KBM-7 (cell line): ENCODE measurements around the gene KLHDC4.

Source experiments
- DNase-seq: peaks from one replicate; pipeline ENCODE4 v3.0.0-alpha.2; 2015
- in situ Hi-C: fragments of 300-500 bp; cut with MboI; formaldehyde crosslinking; loops from 2 replicates; pipeline ENCODE4 v1.14.3; 2020; ENCODE audit warnings: low sequenced_read_pairs, low pct_unique_long_range_greater_than_20kb, mixed read lengths

KLHDC4 gene

GRCh38 chr16:87706278-87707000, 59.3 kb downstream of the KLHDC4 start:
- DNase-seq, result no peak
- in situ Hi-C loops, result no loop called here

DNA sequence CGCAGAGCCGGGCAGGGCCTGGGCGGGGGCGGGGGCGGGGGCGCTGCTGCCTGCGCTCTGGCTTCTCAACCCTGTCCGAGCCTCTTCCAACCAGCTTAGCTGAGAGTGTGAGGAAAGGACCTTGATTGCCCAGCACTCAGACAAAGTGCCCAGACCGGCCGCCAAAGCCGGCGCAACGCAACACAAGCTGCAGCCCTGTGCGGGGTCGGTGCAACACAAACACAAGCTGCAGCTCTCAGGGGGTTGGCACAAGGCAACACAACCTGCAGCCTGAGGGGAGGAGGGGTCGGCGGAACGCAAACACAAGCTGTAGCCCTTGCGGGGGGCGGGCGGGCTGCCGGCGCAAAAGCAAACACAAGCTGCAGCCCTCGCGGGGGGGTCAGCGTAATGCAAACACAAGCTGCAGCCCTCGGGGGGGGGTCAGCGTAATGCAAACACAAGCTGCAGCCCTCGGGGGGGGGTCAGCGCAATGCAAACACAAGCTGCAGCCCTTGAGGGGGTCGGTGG, 60.0 kb downstream of the KLHDC4 start:
- no peak for DNase-seq
- in situ Hi-C loops, result no loop called here

DNA sequence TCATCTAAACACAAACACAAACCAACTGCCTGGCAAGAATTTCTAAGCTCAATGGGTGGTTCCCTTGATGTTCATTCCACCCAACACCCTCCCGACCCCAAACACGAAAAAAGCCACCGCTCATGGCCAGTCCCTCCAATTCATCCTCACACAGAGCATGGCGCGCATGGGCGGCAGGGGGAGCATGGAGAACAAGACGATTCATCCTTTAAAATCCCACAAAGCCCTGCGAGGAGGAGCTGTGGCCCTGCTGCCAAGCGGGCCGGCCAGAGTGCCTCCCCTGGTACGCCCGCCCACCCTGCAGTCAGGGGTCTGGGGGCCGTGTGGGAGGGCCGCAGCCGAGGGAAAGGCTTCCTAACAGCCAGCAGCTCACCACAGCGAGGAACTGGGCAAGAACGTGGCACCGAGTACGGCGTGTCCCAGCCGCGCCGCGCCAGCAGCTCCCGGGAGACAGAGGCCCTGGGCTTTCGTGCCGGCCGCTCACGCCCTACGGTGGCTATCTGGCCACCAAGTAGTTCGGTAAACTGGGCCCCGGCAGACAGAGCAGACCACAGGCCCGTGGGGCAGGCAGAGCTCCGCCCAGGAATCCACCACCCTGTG, 60.9 kb downstream of the KLHDC4 start:
- in situ Hi-C loops, result no loop called here
- no peak for DNase-seq

DNA sequence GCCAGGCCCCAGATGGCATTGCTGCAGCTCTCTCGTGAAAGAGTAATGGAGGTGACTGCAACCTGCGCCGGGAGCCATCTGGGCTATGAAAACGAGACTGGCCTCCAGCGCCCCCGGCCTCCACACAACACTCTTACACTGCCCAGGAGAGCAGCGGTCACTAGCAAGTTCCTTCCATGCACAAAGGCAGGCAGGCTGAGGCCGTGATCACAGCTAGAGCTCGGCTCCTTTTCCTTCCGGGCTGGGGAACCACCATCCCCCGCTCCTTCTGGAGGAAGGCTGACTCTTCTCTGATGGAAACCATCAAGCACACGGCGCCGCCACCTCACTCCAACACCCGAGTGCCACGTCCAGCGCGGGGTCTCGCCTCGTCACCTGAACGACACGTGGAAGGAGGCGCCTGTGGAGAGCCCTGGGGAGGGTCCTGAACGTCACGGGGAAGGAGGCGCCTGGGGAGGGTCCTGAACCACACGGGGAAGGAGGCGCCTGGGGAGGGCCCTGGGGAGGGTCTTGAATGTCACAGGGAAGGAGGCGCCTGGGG, 61.9 kb downstream of the KLHDC4 start:
- DNase-seq, result no peak
- in situ Hi-C loops, result no loop called here

GRCh38 chr16:87703071-87703470, 62.7 kb downstream of the KLHDC4 start:
- no peak for DNase-seq
- in situ Hi-C loops, result no loop called here

DNA sequence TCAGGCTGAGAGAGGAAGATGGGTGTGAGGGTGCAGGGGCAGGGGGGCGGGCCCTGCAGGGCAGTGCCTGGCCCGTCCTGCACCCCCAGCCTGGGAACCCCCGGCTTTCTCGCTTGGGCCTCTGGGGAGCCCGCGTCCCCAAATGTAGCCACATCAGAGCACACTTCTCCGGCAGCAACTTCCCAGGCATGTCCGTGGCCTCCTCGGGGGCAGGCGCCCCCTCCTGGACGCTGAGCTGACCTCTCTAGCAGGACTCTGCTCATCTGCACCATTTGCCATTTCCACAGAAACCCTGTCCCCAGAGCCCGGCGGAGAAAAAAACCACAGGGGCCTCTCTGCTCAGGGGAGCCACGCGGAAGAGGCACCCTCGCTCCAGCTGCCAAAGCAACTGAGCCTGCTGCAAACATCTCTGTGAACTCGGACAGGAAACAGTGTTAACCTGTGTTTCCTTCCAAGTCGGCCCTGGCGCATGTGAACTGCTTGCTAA, 63.4 kb downstream of the KLHDC4 start:
- DNase-seq, result peak; percentile 28
- in situ Hi-C loops, result no loop called here

GRCh38 chr16:87701505-87701921, 64.3 kb downstream of the KLHDC4 start:
- in situ Hi-C loops, result no loop called here
- no peak for DNase-seq

DNA sequence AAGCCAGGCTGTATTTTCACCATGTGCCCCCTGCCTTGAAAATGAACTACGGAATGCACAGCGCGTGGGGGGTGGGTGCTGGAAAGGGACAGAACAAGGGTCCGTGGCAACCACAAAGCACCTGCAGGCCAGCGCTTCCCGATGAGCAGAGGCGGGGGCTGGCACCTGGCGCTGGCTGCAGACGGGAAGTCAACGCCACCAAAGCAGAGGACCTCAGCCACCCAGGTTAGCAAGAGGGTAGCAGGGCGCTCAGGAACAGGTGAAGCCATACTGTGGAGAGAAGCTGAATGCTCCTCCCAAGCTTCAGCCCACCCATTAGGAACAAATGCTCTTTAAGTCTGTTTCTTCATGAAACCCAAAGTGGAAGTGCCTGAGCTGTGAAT, 64.7 kb downstream of the KLHDC4 start:
- DNase-seq, result no peak
- in situ Hi-C loops, result no loop called here

DNA sequence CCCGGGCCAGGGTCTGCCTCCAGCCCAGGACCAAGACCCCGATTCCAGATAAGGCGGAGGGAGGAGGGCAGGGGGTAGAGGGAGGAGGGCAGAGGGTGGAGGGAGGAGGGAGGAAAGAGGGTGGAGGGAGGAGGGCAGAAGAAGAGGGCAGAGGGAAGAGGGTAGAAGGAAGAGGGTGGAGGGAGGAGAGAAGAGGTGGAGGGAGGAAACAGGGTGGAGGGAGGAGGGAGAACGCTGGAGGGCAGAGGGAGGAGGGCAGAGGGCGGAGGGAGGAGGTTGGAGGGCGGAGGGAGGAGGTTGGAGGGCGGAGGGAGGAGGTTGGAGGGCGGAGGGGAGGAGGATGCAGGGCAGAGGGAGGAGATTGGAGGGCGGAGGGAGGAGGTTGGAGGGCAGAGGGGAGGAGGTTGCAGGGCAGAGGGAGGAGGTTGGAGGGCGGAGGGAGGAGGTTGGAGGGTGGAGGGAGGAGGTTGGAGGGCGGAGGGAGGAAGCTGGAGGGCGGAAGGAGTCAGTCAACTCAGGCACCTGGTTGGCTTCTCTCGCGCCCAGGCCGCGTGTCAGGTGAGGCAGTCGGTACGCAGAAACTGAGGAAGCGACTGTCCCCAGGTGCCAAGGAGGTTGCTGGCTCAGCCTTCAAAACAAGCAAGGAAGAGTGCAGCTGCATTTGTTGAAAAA, 65.2 kb downstream of the KLHDC4 start:
- in situ Hi-C loops, result no loop called here
- no peak for DNase-seq

GRCh38 chr16:87698676-87699199, 67.0 kb downstream of the KLHDC4 start:
- in situ Hi-C loops, result no loop called here
- no peak for DNase-seq

DNA sequence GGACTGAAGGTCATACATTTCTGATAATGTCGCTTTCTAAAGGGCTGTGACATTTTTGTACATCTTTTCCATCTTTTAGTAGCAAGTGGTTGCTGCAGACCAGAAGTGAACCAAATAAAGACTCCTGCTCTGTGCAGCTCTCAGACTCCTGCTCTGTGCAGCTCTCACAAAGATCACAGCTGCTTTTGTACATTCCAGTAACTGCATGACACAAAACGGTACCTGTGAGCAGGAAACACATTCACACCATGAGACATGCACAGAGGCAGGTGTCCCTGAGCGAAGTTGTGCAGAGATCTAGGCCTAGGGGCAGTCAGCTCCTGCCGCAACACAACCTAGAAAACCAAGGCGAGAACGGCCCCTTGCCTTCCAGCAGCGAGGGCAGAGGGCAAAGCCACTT, 67.5 kb downstream of the KLHDC4 start:
- no peak for DNase-seq
- in situ Hi-C loops, result no loop called here

DNA sequence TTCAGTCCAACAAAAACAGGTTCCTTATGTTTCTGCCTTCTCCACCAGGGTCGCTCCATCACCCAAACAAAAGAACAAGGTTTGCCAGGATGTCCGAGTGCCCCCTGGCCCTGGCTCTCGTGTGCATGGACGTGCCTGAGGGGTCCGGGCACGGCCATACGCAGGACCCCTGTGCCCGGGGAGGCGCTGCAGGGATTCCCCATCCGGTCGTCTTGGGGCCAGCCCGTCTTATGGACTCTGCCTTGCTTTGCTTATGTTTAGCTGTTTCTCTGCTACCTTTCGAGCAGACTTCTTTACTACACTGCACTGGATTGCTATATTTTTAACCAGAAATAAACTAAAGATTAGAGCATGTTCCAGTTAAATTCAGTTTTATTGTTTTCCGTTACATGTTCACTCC, 68.0 kb downstream of the KLHDC4 start:
- no peak for DNase-seq
- in situ Hi-C loops, result no loop called here

DNA sequence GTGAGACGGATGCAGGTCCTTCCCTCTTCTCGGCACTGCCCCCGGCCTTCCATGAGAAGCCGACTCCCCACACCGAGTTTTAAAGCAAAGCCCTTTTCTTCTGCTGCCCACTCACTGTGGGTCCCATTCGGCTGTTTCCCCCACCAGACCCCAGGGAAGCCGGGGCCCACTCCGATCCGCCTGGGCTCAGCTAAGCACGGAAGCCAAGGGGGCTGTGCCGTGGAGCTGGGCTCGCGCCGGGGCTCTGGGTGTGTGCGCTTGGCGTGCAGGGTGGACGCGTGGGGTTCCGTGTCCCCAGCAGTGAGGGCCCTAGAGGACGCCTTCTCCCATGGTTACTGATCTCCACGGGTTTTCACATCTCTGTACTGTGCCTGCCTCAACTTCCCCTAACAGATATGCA, 68.5 kb downstream of the KLHDC4 start:
- in situ Hi-C loops, result no loop called here
- DNase-seq, result no peak

DNA sequence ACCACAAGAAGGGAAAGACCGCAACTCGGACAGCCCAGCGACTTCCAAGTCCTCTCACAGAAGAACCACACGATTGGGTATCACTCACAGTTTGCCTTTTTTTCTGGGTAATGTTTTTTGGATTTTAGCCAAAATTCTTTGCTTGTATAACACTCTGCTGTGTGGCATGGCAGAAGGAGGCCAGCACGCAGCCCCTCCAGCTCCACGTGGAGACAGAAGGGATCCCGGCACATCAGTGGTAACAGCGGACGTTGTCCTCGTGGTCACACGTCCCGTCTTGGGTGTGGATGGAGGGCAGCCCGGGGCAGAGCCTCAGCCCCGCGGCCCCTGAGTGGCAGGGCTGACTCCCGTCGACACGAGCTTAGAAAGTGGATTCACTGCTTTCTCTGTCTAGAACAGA, 69.1 kb downstream of the KLHDC4 start:
- in situ Hi-C loops, result no loop called here
- no peak for DNase-seq

GRCh38 chr16:87695534-87695933, 70.3 kb downstream of the KLHDC4 start:
- DNase-seq, result no peak
- in situ Hi-C loops, result no loop called here

DNA sequence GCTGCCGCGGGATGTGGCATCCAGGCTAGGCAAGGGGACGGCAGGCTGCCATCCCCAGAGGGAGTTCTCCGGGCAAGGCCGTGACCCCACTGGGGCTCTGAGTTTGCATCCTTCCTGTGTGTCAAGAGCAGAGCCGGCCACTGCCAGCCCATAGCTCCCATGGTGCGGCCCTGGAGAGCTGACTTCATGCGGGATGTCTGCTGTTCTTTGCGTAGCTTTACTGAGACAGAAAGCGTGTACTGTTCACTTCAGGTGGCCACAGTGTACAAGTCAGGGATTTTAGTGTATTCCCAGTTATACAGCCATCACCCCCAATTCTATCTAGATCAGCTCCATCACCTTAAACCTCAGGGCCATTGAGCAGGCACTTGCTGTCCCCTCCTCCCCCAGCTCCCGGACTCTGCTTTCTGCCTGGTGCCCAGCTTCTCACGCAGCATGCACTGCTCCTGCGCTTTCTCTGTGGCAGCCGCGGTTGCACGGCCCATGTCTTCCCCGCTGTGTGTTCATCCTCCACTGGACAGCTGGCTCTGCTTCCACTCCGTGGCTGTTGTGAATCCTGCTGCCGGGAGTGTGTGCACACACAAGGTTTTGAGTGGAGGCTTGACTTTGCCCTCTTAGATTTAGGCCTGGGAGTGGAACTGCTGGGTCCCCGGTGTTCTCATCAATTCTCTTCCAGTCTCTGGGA, 71.2 kb downstream of the KLHDC4 start:
- in situ Hi-C loops, result no loop called here
- no peak for DNase-seq

DNA sequence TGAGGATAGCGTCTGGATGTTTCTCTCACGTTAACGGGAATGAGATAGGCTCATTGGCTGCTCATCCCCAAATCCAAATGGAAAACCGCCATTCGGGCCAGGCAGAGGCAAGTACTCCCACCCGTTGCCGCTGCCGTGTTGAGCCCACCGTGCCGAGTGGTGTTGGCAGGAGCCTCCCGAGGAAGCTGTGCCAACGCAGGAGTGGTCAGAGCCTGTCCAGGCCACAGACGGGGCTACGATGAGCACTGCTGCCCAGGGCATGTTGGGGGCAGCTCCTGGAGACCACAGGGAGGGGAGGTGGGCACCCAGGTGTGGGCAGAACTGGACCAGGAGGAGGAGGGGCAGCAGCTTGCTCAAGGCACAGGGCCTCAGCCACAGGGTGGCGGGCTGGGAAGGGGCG, 72.0 kb downstream of the KLHDC4 start:
- DNase-seq, result no peak
- in situ Hi-C loops, result no loop called here

DNA sequence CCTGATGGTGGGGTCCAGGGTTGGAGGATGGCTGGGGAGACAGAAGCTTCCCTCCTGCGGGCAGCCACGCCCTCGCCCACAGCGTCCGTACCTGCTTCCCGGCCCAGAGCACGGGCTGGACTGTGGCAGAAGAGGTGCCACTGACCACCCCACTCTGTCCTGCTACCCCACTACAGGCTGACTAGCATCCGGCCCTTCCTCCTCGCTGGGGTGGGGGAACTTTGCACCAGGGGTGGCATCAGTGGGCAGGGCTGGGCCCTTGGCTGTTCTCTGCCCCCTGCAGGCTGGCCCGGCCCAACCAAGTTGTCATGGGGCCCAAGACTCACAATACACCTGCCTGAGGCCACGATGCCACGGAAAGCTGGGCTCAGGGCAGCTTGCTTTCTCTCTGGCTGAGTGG, 73.0 kb downstream of the KLHDC4 start:
- no peak for DNase-seq

GRCh38 chr16:87692176-87692575, 73.6 kb downstream of the KLHDC4 start:
- in situ Hi-C loops, result no loop called here
- DNase-seq, result no peak

More for the DNA sequence above, 73.0 kb downstream of the KLHDC4 start:
- in situ Hi-C loops, result no loop called here
